ENCODE results near the gene PANK2.
"Not testable (repeated sequence)": the region's sequence is repeated elsewhere in the genome, so short reads cannot be mapped to it uniquely, and the experiment has no call there.

The PANK2 gene

DNA sequence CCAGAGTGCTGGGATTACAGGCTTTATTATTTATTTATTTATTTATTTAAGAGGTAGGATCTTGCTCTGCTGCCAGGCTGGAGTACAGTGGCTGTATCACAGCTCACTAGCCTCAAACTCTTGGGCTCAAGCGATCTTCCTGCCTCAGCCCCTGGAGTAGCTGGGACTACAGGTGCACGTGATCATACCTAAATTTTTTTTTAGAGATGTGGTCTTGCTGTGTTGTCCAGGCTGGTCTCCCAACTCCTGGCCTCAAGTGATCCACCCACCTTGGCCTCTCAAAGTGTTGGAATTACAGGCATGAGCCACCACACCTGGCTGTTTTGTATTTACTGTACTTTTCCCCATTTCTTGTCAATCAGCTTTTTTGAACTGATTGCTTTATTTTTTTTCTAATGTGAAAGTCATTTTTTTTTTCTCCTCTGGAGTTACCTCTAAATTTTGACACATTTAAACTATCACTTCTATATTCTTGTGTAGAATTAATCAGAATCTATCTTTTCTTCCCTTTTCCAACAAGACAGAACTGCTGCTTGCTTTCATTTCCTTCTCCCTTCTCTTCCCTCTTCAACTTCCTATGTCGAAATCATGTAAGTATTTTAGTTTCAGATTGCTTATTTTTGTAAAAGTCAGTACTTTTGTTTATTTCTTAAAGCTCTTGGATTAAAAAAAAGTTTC, 12.0 kb downstream of the PANK2 start:
- peak; percentile 75 for DNase-seq (ENCODE audit: low spot score)

GRCh38 chr20:3901706-3902440, 12.7 kb downstream of the PANK2 start:
- peak; percentile 49 for DNase-seq (ENCODE audit: low spot score)

GRCh38 chr20:3902446-3902845, 13.3 kb downstream of the PANK2 start:
- DNase-seq (ENCODE audit: low spot score) = no peak

DNA sequence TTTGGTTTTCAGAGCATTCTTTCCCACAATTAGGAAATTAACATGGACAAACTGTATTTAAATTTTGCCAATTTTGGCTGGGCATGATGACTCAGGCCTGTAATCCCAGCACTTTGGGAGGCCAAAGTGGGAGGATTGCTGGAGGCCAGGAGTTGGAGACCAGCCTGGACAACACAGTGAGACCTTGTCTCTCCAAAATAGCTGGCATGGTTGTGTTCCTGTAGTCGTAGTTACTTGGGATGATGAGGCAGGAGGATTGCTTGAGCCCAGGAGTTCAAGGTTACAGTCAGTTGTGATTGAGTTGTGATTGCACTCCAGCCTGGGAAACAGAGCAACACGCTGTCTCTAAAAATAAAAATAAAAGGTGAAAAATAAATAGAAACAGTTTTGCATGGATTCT, 15.0 kb downstream of the PANK2 start:
- no peak for DNase-seq (ENCODE audit: low spot score)

GRCh38 chr20:3904857-3905256, 15.7 kb downstream of the PANK2 start:
- no peak for DNase-seq (ENCODE audit: low spot score)

GRCh38 chr20:3906744-3907721, 17.8 kb downstream of the PANK2 start:
- DNase-seq (ENCODE audit: low spot score) = not testable (repeated sequence)

DNA sequence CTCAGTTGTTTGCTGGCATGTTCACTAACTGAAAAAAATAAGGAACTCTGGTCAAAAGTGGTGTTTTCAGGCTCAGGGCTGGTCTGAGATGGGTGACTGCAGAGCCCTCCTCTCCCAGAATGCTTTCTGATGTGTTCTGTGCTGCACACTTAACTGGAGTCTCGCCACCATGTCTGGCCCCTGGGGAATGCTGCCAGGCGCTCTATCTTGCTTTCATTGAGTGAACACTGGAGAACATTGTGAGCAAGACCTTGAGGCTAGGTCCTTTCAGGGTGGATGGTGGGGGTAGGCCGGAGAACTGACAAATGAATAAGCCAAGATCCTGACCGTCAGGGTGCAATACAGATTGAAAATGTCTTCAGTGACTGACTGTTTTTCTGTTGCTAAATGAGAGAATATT, 19.5 kb downstream of the PANK2 start:
- DNase-seq (ENCODE audit: low spot score) = peak; percentile 51

DNA sequence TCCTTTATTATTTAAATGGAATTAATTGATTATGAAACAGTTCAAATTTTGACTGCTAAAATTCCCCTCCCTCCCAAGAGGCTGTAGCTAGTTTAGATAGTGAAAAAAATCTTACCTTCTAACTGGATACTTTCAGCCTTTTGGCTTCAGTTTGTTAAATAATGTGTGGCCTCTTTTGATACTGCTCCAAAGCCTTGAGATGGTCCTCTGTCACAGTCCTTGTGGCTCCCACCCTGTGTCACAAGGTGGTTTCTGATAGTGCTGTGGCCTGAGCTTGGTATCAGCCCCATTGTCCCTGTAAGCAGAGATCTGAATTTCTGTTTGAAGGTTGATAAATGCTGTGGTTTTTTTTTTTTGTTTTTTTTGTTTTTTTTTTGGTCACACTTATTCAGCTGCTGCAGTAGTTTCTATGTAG, 20.8 kb downstream of the PANK2 start:
- no peak for DNase-seq (ENCODE audit: low spot score)

GRCh38 chr20:3910853-3911252, 21.7 kb downstream of the PANK2 start:
- no peak for DNase-seq (ENCODE audit: low spot score)

DNA sequence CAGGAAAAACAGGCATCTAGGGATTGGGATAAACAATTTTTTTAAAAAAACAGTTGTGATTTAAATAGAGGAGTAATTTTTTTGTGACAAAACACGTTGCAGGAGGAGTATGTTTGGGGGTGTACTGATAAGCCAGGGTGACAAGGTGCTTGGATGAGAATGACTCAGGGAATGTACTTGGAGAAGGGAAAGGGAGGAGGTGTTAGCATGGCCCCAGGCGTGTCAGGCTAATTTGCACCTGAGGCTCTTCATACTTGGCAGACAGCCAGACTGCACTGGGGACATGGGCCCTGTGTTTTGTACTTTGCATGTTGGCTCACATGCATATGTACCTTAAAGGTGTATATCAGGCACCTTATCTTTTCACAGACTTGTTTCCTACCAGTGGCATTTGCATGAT, 22.8 kb downstream of the PANK2 start:
- DNase-seq (ENCODE audit: low spot score) = no peak

- DNase-seq (ENCODE audit: low spot score) = no peak
These were observed 25.3 kb downstream of the PANK2 start for GRCh38 chr20:3914446-3914845.

DNA sequence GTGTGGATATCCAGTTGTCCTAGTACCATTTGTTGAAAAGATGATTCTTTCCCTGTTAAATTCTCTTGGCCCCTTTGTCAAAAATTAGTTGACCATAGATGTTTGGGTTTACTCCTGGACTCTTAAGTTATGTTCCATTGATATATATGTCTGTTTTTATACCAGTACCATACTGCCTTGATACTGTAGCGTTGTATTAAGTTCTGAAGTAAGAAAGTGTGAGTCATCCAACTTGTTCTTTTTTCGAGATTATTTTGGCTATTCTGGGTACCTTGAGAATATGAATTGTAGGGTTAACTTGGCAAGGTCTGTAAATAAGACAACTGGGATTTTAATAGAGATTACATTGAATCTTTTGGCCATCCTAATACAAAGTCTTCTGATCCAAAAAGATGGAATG, 26.5 kb downstream of the PANK2 start:
- no peak for DNase-seq (ENCODE audit: low spot score)

GRCh38 chr20:3916364-3916763, 27.2 kb downstream of the PANK2 start:
- no peak for DNase-seq (ENCODE audit: low spot score)

DNA sequence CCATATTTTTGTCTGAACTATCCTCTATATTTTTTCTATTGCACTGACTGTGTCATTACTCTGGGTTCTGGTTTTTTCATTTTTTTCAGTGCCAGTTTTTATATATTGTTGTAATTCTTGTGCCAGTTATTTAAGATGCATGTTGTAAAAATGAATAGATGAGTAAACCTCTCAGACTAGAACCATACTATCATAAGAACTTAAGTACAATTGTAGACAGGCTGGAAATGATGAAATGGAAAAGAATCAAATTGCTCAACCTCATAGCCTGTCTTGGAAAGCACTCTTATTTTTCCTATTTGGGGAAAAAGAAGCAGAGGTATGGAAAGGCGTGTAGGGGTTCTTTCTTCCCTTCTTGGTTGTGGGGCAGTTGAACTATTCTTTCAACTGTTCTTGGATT, 30.2 kb downstream of the PANK2 start:
- DNase-seq (ENCODE audit: low spot score) = no peak

GRCh38 chr20:3922223-3922982, 33.2 kb downstream of the PANK2 start:
- no peak for DNase-seq (ENCODE audit: low spot score)

GRCh38 chr20:3922983-3923339, 33.8 kb downstream of the PANK2 start:
- DNase-seq (ENCODE audit: low spot score) = no peak

- DNase-seq (ENCODE audit: low spot score) = no peak
These were observed 34.6 kb downstream of the PANK2 start for GRCh38 chr20:3923818-3924217.

DNA sequence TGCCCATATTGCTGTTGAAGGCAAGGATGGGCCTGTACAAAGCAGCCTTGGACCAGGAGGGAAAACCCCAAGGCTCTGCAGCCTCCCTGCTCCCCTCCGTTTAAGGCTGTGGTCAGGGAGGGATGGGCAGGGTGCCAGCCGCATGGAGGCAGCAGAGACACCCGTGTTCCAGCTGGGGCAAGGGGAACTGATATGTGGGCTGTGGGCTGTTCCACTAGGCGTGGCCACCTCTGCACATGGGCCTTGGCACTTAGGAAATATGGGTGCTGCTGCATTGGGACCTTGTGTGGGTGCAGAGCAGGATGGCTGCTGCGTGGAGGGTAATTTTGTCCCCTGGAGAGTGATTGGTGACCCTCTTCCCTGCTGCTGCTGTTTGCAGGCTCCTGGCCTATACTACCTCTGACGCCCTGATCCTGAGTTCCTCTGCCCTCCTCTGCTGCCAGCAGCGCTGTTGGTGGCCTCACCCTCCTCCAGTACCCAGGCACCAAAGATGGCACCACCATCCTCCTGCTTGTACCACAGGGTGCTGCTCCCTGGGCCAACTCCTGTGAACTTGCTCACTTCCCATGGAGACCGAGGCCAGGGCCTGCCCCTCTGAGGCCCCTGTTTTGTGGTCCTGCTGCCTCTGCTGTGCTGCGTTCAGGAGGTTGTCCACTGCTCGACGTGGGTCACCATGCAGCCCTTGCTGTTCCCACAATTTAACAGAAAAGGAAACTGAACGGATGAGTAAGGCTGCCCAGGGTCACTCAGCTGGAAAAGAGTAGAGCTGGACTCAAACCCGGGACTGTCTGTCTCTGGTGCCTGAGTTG, 35.3 kb downstream of the PANK2 start:
- DNase-seq (ENCODE audit: low spot score) = no peak

GRCh38 chr20:3925113-3925695, 36.0 kb downstream of the PANK2 start:
- no peak for DNase-seq (ENCODE audit: low spot score)

- DNase-seq (ENCODE audit: low spot score) = no peak
These were observed 36.9 kb downstream of the PANK2 start for GRCh38 chr20:3925899-3926638.

Data from pons (tissue), 1 donor.